Pulmonary artery endothelial cell (primary cell): Measurements from ENCODE around the gene CWC25. TPM values are rescaled to one million over a fixed set of nuclear protein-coding genes. Genes with fewer than 3 reads are reported as not detected.
A peak's percentile ranks its signal among the peaks of the same experiment; 100 is the strongest.
"Not testable (repeated sequence)": the region's sequence is repeated elsewhere in the genome, so short reads cannot be mapped to it uniquely, and the experiment has no call there.

Experiments used
- DNase-seq: peaks from one replicate; pipeline ENCODE4 v3.0.0-alpha.2; 2011; ENCODE audit warnings: low read depth, low spot score
- total RNA-seq: library from RNA; depleted of rRNA; stranded (reverse); fragments of >200 nt; gene quantifications from 2 replicates; pipeline ENCODE4 v1.2.3, GENCODE V29; 2014

Gene CWC25
- total RNA-seq, 1 donor from 2014 or later, result 11.3 TPM

DNA sequence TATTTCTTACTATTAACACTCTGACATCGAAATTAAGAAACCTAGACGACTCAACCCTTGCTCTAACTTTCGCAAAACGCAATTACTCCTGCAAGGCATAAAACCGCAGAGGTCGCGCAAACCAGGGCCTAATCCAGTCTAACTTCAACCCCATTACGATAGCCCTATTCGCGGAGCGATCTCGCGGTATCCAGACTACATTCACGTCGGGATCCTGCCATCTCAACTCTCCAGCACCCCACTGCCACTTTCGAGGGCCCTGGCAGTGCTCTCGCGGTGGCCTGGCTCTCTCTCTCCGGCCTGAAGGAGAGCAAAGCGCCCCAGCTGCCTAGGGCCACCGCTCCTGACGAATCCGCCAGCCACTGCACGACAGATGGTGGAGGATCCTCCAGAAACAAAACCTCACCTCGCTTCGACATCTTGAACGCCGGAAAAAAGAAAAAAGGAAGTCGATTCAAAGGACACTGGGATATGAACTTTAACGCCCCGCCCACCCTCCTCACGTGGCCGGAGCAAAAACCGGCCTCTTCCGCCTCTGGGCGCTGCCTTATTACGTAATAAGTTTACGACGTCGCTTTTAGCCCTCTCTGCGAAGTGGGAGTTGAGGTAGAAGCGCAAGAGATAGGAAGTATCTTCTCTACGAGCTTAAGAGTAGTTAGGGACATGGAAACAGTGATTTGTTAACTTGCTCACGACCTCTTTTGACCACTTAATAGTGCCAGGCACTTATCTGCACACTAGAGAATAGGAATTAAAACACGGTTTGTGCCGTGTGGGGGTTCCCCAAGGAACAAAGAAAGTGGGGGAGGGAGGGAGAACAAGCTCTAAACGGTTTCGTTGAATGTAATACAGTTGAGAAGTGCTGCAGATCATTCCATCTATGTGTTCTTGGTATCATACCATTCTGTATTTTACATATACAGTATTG, 28.4 kb upstream of the CWC25 start, which contains the start of gene RPL23:
TSS of gene RPL23 (minus strand) at position 430 of the 928 bp plus-strand sequence. CDS start at position 419, 11 bp downstream.
- peak; percentile 89 for DNase-seq

DNA sequence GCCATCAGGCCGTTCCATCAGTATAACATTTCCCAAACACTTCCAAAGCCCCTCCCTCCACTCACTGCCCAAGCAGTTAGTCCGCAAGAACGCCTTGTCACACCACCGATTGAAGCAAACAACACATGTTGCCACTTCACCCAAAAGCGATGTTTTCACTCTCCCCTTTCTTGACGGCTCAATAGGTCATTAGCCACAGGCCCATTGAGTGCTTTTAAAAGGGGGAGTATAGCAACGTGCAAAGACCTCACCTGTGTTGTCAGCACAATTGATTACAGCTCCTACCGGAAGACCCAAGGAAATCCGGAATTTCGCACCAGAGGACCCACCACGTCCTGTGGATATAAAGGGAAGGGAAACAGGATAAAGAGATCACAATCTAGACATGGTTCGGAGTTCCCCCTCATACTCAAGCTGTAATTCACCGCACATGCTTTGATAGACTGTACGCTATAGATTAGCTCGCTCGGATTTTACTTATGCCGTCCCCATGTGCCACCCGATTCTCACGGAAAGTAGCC, 27.7 kb upstream of the CWC25 start:
- DNase-seq, result no peak

DNA sequence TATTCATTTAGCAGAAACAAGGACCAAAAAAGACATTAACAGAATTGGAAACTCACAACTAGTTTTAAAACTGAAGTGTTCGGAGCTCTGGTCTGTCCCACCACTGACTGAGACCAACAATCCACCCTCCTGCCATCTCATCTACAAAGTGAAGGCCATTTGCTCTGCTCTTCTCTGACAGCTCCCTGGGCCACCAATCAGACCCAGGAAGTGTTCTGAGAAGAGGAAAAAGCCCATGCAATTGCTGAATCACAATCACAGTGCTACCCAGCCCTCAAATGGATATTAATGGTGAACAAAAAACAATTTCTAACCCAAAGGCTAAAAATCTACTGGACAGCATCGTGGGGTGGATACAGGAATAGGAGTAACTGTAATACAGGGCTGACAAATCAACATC, 26.3 kb upstream of the CWC25 start:
- DNase-seq, result no peak

DNA sequence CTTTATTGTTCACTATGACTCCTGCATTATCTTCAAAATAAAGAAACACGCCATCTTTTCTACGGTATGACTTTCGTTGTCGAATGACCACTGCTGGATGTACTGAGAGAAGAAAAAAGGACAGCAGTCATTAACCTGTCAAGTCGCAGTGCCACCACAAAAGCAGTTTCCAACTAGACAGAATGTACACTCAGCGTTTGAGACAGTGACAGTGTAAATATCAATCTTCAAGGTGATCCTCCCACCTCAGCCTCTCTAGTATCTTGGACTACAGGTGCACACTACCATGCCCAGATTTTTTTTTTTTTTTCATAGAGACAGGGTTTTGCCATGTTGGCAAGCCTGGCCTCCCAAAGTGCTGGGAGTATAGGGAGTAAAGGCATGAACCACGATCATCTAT, 25.3 kb upstream of the CWC25 start:
- DNase-seq, result no peak

DNA sequence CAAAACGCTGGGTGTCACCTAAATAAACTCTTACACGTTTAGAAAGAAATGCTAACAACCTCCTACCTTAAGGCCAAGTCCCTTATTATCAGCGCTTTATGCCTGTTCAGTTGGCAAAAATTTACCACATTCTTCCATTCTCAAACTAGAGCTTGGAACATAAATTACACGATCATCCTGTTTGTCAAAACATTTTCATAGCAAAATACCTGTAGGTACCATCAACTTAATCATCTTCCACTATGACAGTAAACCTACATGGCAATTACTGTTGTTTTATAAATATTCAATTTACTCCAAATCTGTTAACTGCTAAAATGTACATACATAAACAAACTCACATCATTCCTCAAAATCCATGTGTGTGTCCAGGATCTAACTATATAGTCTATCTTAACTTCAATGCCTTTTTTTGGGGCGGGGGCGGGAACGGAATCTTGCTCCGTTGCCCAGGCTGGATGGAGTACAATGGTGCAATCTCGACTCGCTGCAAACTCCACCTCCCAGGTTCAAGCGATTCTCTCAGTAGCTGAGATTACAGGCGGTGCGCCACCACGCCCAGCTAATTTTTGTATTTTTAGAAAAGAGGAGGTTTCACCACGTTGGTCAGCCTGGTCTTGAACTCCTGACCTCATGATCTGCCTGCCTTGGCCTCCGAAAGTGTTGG, 24.0 kb upstream of the CWC25 start:
- no peak for DNase-seq

DNA sequence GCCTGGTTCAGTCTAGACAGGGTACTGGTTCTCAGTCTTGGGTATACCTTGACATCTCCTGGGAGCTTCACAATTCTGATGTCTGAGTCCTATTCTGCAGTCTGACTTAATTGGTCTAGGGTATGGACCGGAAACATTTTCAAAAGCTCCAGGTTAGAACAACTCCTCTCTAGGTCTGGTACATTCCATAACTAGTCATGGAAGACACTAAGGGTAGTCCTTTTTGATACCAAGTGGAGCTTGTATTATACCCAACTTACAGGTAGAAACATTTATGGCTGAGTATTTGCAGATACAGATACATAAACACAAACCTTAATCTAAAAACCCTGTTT, 23.4 kb upstream of the CWC25 start:
- DNase-seq, result no peak

DNA sequence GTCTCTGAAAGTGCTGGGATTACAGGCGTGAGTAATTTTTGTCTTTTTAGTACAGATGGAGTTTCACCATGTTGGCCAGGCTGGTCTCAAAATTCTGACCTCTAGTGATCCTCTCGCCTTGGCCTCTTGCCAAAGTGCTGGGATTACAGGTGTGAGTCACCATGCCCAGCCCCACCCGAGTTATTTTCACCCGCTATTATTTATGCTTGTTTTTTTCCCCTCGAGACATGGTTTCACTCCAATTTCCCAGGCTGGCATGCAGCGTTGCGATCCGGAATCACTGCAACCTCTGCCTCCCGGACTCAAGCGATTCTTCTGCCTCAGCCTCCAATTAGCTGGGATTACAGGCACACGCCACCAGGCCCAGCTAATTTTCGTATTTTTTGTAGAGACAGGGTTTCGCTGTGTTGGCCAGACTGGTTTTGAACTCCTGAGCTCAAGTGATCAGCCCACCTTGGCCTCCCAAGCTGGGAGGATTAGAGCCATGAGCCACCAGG, 19.2 kb upstream of the CWC25 start:
- no peak for DNase-seq

DNA sequence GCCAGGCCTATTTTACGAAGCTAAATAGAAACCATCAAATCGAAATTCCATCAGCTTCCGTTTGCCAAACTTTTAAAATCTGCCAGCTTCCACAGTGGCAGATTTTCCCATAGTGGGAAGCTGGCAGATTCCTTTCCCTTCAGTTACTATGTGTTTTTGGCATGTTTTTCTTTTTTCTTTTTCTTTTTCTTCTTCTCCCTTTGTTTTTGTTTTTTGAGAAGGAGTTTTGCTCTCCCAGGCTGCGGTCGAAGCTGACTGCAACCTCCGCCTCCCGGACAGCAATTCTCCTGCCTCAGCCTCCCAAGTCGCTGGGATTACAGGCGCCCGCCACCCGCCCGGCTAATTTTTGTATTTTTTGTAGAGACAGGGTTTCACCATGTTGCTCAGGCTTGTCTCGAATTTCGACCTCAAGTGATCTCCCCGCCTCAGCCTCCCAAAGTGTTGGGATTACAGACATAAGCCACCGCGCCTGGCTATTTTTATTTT, 684 bp upstream of the CWC25 start:
- DNase-seq, result no peak

DNA sequence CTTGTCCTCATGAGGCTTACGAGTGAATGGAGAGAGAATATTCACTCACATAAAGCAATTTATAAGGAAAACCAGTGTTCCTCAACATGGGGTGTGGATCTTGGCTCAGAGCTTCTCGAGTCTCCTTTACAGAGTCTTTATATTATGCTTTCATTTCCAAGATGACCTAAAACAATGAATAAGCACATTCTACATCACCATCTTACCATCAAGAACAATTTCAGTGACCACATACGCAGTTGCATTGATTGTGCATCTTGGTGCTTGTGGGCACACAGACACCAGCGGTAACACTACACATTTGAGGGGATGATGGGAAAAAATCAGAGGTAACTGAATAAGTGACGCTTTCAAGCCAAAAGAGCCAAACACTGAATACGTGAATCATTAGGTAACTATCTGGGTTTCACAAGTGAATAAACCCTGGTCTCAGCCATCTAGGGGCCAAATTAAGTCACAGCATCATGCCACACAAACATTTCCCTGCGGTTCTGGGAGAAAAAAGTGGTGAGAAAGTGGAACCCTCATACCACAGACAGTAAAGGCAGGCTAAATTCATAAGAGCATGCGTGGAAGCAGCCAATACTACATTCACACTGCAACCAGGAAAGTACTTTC, 9.4 kb downstream of the CWC25 start:
- DNase-seq, result no peak

DNA sequence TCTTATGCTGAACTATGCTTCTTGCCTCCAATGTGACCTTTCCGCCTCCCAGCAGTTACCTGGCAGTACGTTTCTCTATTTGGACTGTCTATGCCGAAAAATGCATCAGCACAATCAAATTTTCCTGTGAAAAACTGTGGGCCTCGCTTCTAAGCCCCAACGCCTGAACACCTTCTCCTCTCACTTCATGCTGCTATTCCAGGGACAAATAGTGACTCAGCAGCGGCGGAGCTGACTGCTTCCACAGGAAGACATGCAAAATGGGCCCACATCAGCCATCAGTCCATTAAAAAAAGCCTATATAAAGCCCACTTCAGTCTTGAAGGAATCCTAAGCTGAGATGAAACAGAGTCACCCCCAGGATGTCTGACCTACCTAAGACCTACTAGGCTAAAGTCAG, 15.3 kb downstream of the CWC25 start:
- DNase-seq, result no peak

DNA sequence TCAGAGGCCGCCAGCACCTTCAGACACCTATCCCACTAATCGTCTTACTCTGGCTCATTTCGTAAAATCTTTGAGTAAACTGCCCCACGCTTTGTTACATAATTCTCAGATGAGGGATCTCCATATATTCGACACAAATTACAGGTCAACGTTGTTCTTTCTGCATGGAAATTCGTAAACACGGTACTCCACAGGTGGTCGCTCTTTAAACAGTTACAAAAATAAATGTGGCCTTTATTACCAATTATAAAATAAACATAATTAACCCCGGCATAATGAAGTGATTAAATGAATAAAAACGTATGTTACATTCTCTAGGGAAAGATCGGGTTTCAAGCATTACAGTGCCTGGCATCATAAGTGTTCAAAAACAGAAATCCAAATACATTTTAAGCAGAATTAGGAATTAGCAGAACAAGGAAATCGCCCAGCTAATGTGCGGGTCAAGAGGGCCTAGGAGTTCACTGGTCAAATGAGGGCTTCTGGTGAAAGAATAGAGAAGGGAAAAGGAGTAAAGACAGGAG, 24.8 kb downstream of the CWC25 start:
- DNase-seq, result no peak

DNA sequence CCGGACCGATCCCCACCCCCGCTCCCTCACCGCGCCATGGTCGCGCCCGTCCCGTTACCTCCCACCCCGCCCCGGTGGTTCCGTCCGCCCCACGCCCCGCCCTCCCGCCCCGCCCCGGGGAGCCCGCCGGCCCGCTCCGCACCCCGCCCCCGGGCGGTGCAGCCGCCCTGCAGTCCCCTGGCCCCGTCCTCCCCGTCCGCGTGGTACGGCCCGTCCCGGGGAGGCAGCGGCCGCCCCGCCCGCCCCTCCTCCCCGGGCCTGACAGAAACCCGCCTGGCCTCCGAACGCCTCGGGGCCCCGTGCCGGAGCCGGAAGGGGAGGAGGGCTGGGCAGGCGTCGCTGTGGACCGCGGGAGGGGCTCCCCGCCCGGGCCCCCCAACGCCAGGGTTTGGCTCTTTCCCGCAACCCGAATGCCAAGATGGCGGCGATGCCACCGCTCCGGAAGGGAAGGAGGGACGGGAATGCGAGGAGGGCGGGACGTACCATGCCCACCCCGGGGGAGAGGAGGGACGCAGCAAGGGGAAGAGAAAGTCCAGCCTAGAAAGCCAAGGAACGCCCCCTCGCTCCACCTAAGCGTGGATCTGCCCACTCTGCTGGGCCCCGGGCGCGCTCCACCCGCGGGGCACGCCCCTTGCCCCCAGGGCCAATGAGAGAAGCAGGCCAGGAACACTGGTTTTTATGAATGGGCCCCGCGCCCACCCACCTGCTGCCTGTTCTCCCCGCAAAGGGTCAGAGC, 25.5 kb downstream of the CWC25 start, which contains the start of gene PIP4K2B:
TSS of gene PIP4K2B (minus strand) at position 56 of the 736 bp plus-strand sequence. CDS start 132 bp downstream, outside the sequence.
- DNase-seq, result peak; percentile 90

DNA sequence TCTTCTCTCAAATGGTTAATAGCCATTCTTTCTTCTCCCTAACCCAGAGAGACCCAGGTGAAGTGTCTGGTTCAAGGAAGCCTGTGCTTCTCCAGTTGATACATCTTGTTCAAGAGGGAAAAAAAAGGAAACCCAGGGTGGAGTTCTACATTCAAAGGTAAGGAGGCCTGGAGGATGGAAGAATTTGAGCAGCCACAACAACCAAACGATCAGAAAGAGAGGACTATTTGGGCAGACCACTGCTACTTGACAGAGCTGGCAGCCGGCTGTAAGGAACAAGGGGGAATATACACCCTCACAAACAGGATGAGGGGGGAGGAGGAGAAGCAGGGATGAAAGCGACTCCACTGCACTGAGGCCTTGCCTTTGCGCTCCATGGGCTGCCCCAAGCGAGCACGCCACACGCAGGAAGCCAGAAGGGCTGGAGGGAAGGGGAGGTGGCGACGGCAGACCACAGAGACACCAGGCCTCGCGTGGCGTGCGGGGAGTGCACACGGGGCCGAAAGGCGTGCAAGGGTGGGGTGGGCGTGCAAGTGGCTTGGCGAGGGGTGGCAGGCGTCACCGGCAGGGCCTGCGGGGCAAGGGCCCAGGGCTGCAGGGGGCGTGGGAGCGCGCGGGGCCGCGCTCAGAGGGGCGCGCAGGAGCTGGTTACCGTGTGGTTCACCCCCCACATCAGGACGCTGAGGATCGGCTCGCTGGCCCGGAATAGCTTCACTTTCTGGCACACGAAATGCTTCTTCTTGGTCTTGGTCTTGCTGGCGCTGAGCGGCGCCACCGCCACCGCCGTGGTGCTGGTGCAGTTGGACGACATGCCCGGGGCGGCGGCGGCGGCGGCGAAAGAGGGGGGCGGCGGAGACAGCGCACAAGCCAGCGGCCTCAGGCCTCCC, 26.3 kb downstream of the CWC25 start:
- no peak for DNase-seq

DNA sequence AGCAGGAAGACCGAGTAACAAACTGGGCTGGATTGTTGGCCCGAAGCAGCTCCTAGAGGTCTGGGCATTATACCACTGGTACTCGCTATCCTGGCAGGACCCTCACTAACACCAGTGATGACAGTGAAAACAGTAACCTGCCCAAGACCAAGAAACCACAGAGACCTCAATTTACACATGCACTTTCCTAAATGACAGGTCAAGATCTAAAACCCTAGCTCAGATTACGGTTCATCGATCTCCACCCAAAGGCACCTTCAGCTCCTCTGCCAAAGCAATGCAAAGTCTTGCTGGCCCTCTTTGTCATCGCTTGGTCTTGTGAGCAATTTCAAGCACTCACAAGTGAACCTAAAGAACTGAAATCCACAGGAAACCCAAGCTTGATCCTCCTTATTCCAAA, 27.3 kb downstream of the CWC25 start:
- no peak for DNase-seq

DNA sequence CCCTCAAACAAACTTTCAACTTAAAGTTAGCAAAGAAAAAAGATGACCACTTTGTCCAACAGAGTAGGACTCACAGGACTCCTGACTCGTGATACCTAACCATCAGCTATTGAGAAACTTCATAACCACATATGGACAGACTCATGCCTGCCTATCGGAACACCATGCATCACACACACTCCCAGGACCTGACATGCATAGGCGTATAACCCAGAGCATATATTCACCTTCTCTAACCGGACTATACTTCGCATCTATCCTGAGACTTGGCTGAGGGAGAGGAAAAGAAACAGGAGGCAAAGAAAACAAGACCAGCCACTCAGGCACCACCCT, 28.0 kb downstream of the CWC25 start:
- no peak for DNase-seq

DNA sequence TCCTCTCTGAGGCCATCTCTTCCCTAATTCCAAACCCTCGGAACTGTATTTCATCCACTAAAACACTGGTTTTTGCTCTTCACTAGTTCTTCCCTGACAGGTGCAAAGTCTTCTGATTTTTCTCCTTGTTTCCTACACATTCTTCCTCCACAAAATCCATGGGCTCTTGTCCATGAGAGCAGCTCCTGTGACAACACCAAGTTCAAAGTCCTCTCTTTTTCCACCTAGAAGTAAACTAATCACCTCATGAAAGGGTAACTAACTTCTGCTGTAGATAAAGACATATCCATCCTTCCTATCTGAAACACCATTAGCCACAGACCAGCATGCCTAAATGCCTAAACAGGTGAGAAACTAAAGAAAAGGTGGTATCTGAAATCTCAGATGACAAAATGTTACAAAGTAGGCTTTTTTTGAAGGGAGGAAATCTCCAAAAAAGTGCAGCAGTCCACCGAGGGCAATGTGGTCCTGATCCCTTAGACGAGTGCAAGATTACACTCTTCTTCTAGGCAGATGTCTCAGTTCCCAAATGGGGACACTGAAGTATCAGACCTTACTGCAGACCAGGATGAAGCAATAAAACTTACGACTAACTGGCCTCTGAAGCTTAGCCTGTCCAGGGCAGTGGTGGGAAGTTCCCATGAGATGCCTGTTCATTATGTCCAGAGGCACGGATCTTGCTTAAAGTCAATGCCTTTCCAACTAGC, 28.5 kb downstream of the CWC25 start:
- DNase-seq, result no peak

DNA sequence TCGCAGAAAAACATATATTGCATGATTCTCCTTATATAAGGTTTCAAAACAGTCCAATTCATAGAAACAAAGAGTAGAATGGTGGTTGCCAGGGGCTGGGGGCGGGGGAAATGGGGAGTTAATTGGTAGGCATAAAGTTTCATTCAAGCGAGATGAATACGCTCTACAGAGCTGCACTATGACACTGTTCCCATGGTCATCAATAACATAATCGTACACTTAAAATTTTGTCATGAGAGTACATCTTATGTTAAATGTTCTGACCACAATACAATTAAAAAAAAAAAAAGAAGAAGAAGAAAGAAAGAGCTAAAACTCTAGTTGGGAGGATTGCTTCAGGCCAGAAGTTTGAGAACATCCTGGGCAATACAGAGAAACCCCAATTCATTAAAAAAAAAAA, 30.9 kb downstream of the CWC25 start:
- DNase-seq, result no peak

DNA sequence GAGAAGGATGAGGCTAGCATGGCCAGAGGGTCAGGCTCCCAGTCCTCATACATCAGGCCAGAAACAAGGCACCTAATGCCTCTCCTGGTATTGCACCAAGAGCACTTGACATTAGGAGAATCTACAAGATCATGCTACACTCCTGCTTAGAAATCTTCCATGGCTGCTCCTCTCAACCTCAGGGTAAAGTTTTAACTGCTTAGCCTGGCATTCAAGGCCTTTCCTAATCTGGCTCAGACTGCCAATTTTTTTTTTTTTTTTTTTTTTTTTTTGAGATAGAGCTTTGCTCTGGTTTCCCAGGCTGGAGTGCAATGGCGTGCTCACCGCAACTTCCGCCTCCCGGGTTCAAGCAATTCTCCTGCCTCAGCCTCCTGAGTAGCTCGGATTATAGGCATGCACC, 34.0 kb downstream of the CWC25 start:
- no peak for DNase-seq

DNA sequence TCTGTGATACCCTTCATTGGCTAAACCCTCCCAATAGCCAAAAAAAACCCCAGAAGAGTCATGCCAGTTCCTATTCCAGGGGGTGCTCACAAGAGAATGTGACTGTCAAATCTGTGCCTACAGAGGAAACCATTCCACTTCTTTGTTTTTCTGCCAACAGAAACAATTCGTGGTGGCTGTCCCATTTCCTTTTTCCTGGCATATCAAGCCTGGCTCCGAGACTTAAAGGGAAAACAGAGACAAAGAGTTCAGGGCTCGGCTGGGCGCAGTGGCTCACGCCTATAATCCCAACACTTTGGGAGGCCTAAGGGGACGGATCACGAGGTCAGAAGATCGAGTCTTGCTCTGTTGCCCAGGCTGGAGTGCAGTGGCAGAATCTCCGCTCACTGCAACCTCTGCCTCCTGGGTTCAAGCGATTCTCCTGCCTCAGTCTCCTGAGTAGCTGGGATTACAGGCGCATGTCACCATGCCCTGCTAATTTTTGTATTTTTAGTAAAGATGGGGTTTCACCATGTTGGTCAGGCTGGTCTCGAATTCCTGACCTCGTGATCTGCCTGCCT, 34.9 kb downstream of the CWC25 start:
- DNase-seq, result not testable (repeated sequence)
